K562 (cell line): Measurements from ENCODE around the gene FAM234B. TPM values are rescaled to one million over a fixed set of nuclear protein-coding genes. Genes with fewer than 3 reads are reported as not detected.
A peak's percentile ranks its signal among the peaks of the same experiment; 100 is the strongest.

Experiments
- ATAC-seq: fragments of 200-7000 bp; cut with Tn5 transposase; 3 replicates; pipeline ENCODE4 v1.9.1; 2020; ENCODE audit warnings: moderate library complexity
- BruUV-seq: library from RNA; stranded (reverse); fragments of 400-500 nt; replicated peaks from 2 replicates; lab custom pipeline; 2021; lab: Mats Ljungman, UMichigan
- CTCF ChIA-PET: fragments of 300-600 bp; formaldehyde crosslinking; extraction: SDS; loops from one replicate; lab custom pipeline; 2021; ENCODE audit warnings: low intra/inter-chr PET ratio; lab: Yijun Ruan, JAX
- POLR2A ChIA-PET: fragments of 300-600, 350-650 bp; sonication (Branson Sonifier 250); formaldehyde crosslinking; extraction: SDS; loops from one replicate; lab custom pipeline; 2021; ENCODE audit warnings: antibody characterized with exemption, inconsistent platforms; lab: Yijun Ruan, JAX
- DNase-seq, 4 experiments: peaks; one replicate each; pipeline versions ENCODE4 v3.0.0 to v3.0.0-alpha.2; 2011 to 2018; ENCODE audit warnings: low spot score in 3 of 4, mixed read lengths in 3 of 4; ENCODE audit errors: extremely low read depth in 1 of 4
- FAIRE-seq: peaks from 2 replicates; lab custom pipeline; 2011; peaks lifted over from hg19 to GRCh38; lab: Jason Lieb, UNC
- H2AFZ ChIP-seq: 2 replicates; pipeline ENCODE4 v1.6.0; 2011; ENCODE audit warnings: low read depth, low read length, control low read depth, inconsistent platforms
- H3K27ac ChIP-seq: fragments of 200-600 bp; 3 replicates; pipeline ENCODE4 v1.8.0; 2011; ENCODE audit warnings: low read depth, mild to moderate bottlenecking, control low read depth, inconsistent platforms, low read length, moderate library complexity, mixed read lengths; ENCODE audit errors: extremely low read depth
- H3K27me3 ChIP-seq, 2 experiments: fragments of 300-600 bp in 1 of 2; 2 replicates in 1 of 2; 3 replicates in 1 of 2; pipeline versions ENCODE4 v1.6.0 to v1.8.0; 2011; ENCODE audit warnings: inconsistent platforms in 2 of 2, low read length in 2 of 2, mild to moderate bottlenecking in 1 of 2, mixed read lengths in 1 of 2, moderate library complexity in 1 of 2; ENCODE audit not compliant: control insufficient read depth in 2 of 2, insufficient read depth in 2 of 2
- H3K36me3 ChIP-seq: fragments of 300-600 bp; 3 replicates; pipeline ENCODE4 v1.8.0; 2011; ENCODE audit warnings: mild to moderate bottlenecking, low read length, inconsistent platforms; ENCODE audit not compliant: control insufficient read depth, insufficient read depth
- H3K4me1 ChIP-seq, 2 experiments: fragments of 200-600 bp in 1 of 2; replicated peaks in 1 of 2; 2 replicates in 1 of 2; 3 replicates in 1 of 2; pipeline versions ENCODE4 v1.5.1 to v1.8.0; 2011; ENCODE audit warnings: inconsistent platforms in 2 of 2, low read length in 2 of 2, mild to moderate bottlenecking in 1 of 2, mixed read lengths in 1 of 2, moderate library complexity in 1 of 2; ENCODE audit not compliant: control insufficient read depth in 2 of 2, insufficient read depth in 2 of 2
- H3K4me2 ChIP-seq: 2 replicates; pipeline ENCODE4 v1.6.1; 2011; ENCODE audit warnings: low read length, control low read depth, inconsistent platforms, mixed read lengths; ENCODE audit not compliant: insufficient read depth
- H3K4me3 ChIP-seq: fragments of 200-600 bp; sonication (generic), shearing (Covaris generic); 2 replicates; pipeline ENCODE4 v1.5.1; 2016; ENCODE audit warnings: control low read depth, inconsistent platforms
- H3K79me2 ChIP-seq: fragments of 200-600 bp; 3 replicates; pipeline ENCODE4 v1.8.0; 2011; ENCODE audit warnings: low read length, inconsistent platforms; ENCODE audit not compliant: control insufficient read depth, insufficient read depth
- H3K9ac ChIP-seq, 2 experiments: 2 replicates each; pipeline versions ENCODE4 v1.6.0 to v1.6.1; 2011; ENCODE audit warnings: low read depth in 2 of 2, low read length in 2 of 2, control low read depth in 1 of 2, inconsistent platforms in 1 of 2, mild to moderate bottlenecking in 1 of 2, mixed read lengths in 1 of 2; ENCODE audit not compliant: insufficient read depth in 1 of 2
- H3K9me1 ChIP-seq: one replicate; pipeline ENCODE4 v1.6.0; 2011; ENCODE audit warnings: inconsistent platforms, mild to moderate bottlenecking, low read length, moderate library complexity; ENCODE audit not compliant: control insufficient read depth, insufficient read depth
- H3K9me3 ChIP-seq: replicated peaks from 2 replicates; pipeline ENCODE4 v1.5.1; 2011; ENCODE audit warnings: low read depth, low read length, inconsistent platforms; ENCODE audit not compliant: control insufficient read depth, insufficient read depth
- H4K20me1 ChIP-seq: replicated peaks from 2 replicates; pipeline ENCODE4 v1.6.1; 2011; ENCODE audit warnings: low read length, inconsistent platforms, mixed read lengths; ENCODE audit not compliant: control insufficient read depth, insufficient read depth
- L3MBTL2 ChIP-seq: fragments of 450-650 bp; IDR thresholded peaks from 2 replicates; pipeline ENCODE4 v1.6.1; 2016; ENCODE audit warnings: mild to moderate bottlenecking, moderate library complexity
- MBD1 ChIP-seq: fragments of 250-450 bp; sonication (Bioruptor Pico); IDR thresholded peaks from 2 replicates; pipeline ENCODE4 v1.8.0; 2022; ENCODE audit warnings: inconsistent platforms
- RBM25 ChIP-seq: fragments of 200-400 bp; formaldehyde crosslinking; IDR thresholded peaks from 2 replicates; pipeline ENCODE4 v1.6.1; 2018; ENCODE audit warnings: low read length, low read depth, moderate library complexity; ENCODE audit not compliant: severe bottlenecking
- TBP ChIP-seq: optimal IDR thresholded peaks from 2 replicates; pipeline ENCODE3; 2011; ENCODE audit warnings: low read depth, low read length, improper control_type of control experiment
- ZNF217 ChIP-seq: sonication (generic); formaldehyde crosslinking; IDR thresholded peaks from 2 replicates; pipeline ENCODE4 v1.8.0; 2022; ENCODE audit warnings: mild to moderate bottlenecking, missing genetic modification reagents
- ZNF239 ChIP-seq: fragments of 250-450 bp; sonication (Bioruptor Pico); IDR thresholded peaks from 2 replicates; pipeline ENCODE4 v1.4.0; 2020; ENCODE audit warnings: mild to moderate bottlenecking
- ZNF696 ChIP-seq: fragments of 250-450 bp; sonication (Bioruptor Pico); conservative IDR thresholded peaks from 2 replicates; pipeline ENCODE4 v1.4.0; 2020; ENCODE audit warnings: mild to moderate bottlenecking, moderate library complexity
- ZNF76 ChIP-seq: fragments of 250-450 bp; sonication (Bioruptor Pico); IDR thresholded peaks from 2 replicates; pipeline ENCODE4 v1.4.0; 2020; ENCODE audit warnings: mild to moderate bottlenecking, moderate library complexity, borderline replicate concordance
- WGBS: fragments of 100-300 bp; shearing (Covaris generic); methylation state at CpG from one replicate; pipeline ENCODE4 v1.1.6; 2016; ENCODE audit warnings: low coverage, mixed read lengths; ENCODE audit not compliant: insufficient coverage; ENCODE audit errors: missing lambda C conversion rate; 5-methylcytosine and 5-hydroxymethylcytosine counted together
- in situ Hi-C: fragments of 300-500 bp; cut with MboI; formaldehyde crosslinking; loops from 4 replicates; pipeline ENCODE4 v1.15.0; 2018; ENCODE audit warnings: inconsistent platforms, mixed read lengths
- intact Hi-C: fragments of 100-400 bp; cut with micrococcal nuclease; formaldehyde crosslinking; loops from 2 replicates; pipeline ENCODE4 v1.14.2; 2022
- polyA plus RNA-seq, 8 experiments: library from polyadenylated mRNA; depleted of rRNA in 4 of 8; stranded (reverse) in 5 of 8; unstranded in 3 of 8; fragments of >200 nt; fragmentation: Nextera tagmentation in 2 of 8; fragmentation: Illumina TruSeq in 1 of 8; extraction: Ambion mirVana in 2 of 8; extraction: Trizol in 1 of 8; gene quantifications; 2 replicates each; pipeline versions ENCODE4 v1.2.1 to v1.2.3, GENCODE V29; 2011 to 2014; ENCODE audit warnings: inconsistent platforms in 1 of 8, missing spikeins in 1 of 8
- total RNA-seq, 7 experiments: library from RNA; depleted of rRNA in 6 of 7; stranded (reverse); fragments of >200 nt in 6 of 7; fragmentation: Illumina TruSeq in 2 of 7; extraction: Trizol in 2 of 7; gene quantifications; 2 replicates each; pipeline versions ENCODE4 v1.2.1 to v1.2.3, GENCODE V29; 2011 to 2021; ENCODE audit warnings: low replicate concordance in 1 of 7

FAM234B gene
- total and polyA plus RNA-seq, 9 of the 15 experiments (the other 6 are each of a cell fraction or from before 2014, with no cell fraction given) = 1.00 to 4.3 (median 2.0) TPM

GRCh38 chr12:12996209-12996608 is 48.0 kb upstream of the FAM234B start:
- in situ Hi-C loops = no loop called here

More at GRCh38 chr12:12996209-12996608, 48.0 kb upstream of the FAM234B start:
- POLR2A ChIA-PET = interaction anchor here (1.1 kb wide), 1 partner anchor 104 kb away, joined by 3 read pairs; no protein-coding TSS in a partner anchor
- no peak overlapping the region for H3K4me2 ChIP-seq
- DNase-seq (no peak), ATAC-seq (no peak), FAIRE-seq (no peak)
- intact Hi-C loops = no loop called here
- CTCF ChIA-PET = no interaction called here
- H3K27ac ChIP-seq = no peak overlapping the region
- no peaks in the 10 kb centered on the region for H3K36me3 ChIP-seq
- H3K9me3 ChIP-seq = no peaks in the 10 kb centered on the region
- 0 out of 4 replicates have a peak overlapping the region, but pooled peaks of 1 of the 2 experiments have one; percentile 21 for H3K9ac ChIP-seq
- H3K79me2 ChIP-seq = no peaks in the 10 kb centered on the region
- no TSS peak for BruUV-seq
- H3K4me3 ChIP-seq = no peak overlapping the region
- no peak overlapping the region for H2AFZ ChIP-seq
- 0 out of 2 replicates have a peak, but pooled peaks cover 5% of the 10 kb centered on the region for H4K20me1 ChIP-seq
- TF ChIP-seq RBM25 (peak; percentile 32), ZNF76 (CRISPR knock-in tag) (no peak), TBP (no peak), ZNF696 (CRISPR knock-in tag) (no peak), ZNF217 (CRISPR knock-in tag) (no peak), MBD1 (CRISPR knock-in tag) (no peak), ZNF239 (CRISPR knock-in tag) (peak; percentile 98), L3MBTL2 (no peak)
- H3K4me1 ChIP-seq = peaks cover 6 to 16% of the 10 kb centered on the region in 2 experiments; a peak in 4 of 5 replicates
- WGBS = 34% methylated on average over 3 of the region's 3 CpGs
- no peaks in the 10 kb centered on the region for H3K9me1 ChIP-seq
- H3K27me3 ChIP-seq = no peaks in the 10 kb centered on the region
